PC-3 (cell line): Measurements from ENCODE around the gene DSCAM.

Experiments used
- CTCF ChIP-seq: fragments of 300-600 bp; sonication (generic); conservative IDR thresholded peaks from 2 replicates; pipeline ENCODE4 v1.5.1; 2017; ENCODE audit warnings: antibody characterized with exemption, low read depth, mild to moderate bottlenecking, low read length
- EZH2 ChIP-seq: fragments of 300-600 bp; sonication (generic); IDR thresholded peaks from one replicate; pipeline ENCODE4 v1.6.1; 2017; ENCODE audit warnings: antibody characterized with exemption, mild to moderate bottlenecking, low read length; ENCODE audit not compliant: unreplicated experiment
- EZH2phosphoT487 ChIP-seq: fragments of 300-600 bp; sonication (generic); IDR thresholded peaks from 2 replicates; pipeline ENCODE4 v1.6.1; 2018; ENCODE audit warnings: mild to moderate bottlenecking, antibody characterized with exemption, low read length, borderline replicate concordance

- TF ChIP-seq CTCF (peak; percentile 89), EZH2phosphoT487 (no peak), EZH2 (no peak)
These were observed 460.6 kb downstream of the DSCAM start for GRCh38 chr21:40386294-40386911.
